Smooth muscle cell of the brain vasculature (primary cell): Measurements from ENCODE around the gene P3H3.

Experiments
- DNase-seq: peaks from one replicate; pipeline ENCODE4 v3.0.0-alpha.2; 2012; ENCODE audit warnings: low read depth, low spot score

The P3H3 gene, protein sequence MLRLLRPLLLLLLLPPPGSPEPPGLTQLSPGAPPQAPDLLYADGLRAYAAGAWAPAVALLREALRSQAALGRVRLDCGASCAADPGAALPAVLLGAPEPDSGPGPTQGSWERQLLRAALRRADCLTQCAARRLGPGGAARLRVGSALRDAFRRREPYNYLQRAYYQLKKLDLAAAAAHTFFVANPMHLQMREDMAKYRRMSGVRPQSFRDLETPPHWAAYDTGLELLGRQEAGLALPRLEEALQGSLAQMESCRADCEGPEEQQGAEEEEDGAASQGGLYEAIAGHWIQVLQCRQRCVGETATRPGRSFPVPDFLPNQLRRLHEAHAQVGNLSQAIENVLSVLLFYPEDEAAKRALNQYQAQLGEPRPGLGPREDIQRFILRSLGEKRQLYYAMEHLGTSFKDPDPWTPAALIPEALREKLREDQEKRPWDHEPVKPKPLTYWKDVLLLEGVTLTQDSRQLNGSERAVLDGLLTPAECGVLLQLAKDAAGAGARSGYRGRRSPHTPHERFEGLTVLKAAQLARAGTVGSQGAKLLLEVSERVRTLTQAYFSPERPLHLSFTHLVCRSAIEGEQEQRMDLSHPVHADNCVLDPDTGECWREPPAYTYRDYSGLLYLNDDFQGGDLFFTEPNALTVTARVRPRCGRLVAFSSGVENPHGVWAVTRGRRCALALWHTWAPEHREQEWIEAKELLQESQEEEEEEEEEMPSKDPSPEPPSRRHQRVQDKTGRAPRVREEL

DNA sequence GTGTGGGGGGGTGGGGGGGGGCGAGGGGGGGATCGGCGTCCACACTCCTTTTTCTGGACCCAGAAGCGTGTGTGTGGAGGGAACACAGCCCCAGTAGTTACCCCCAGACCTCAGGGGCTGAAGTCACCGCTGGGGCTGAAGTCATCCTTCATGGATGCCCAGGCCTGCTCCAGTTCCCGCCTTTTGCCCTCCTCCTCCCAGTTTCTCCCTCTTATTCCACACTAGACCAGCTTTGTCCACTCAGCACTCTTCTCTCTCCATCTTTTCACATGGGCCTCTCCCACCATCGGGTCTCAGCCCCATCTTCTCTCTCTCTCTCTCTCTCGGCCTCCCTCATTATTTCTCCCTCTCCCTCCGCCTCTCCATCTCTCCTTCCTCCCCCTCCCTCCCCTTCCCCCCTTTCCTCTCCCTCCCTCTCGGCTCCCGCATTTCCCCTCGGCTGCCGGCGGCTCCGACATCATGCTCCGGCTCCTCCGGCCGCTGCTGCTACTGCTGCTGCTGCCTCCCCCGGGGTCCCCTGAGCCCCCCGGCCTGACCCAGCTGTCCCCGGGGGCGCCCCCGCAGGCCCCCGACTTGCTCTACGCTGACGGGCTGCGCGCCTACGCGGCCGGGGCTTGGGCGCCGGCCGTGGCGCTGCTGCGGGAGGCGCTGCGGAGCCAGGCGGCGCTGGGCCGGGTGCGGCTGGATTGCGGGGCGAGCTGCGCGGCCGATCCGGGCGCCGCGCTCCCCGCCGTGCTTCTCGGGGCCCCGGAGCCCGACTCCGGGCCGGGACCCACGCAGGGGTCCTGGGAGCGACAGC is at the start of gene P3H3:
TSS of gene P3H3 (plus strand) at position 426 of the 799 bp plus-strand sequence. CDS start at position 460, 34 bp downstream.
- DNase-seq = no peak

DNA sequence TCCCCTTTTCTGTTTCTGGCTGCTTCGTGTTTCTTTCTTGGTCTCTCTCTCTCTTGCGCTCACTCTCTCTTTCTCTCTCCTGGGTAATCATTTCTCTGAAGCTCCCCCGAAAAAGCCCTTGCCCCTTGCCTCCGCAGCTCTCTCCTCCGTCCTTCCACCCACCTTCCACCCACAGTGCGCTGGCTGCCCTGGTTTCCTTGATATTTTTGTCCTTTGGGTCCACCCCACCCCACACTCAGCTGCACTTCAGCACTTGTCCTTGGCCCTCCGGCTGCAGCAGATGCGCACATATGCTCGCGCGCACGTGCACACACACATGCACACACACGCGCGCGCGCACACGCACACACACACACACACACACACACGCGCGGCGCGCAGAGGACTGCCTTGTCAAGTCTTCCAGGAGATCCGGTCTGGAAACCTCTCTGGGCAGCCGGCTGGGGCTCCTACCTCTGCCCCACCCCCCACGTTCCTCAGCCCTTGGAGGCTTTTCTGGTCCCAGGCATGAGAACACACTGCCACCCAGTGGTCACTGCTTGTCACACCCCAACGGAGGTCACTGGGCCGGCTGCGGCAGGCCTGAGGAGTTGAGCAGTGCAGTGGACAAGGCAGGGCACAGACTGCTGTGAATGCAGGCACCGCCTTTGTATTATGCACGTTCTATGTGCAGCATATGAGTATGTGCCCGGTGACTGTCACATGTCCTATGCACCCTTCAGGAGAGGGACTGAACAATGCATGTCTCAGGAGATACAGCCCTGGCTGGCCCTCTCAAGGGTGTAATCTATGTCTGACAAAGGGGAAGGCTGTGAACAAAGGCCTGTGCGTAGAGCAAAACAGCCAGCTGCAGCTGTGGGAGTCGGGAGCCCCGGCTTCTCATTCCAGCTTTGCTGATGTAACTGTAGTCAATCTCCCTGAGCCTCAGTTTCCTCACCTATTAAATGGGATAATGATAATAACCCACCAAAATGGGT is 49.3 kb upstream of the P3H3 start:
- peak; percentile 84 for DNase-seq

DNA sequence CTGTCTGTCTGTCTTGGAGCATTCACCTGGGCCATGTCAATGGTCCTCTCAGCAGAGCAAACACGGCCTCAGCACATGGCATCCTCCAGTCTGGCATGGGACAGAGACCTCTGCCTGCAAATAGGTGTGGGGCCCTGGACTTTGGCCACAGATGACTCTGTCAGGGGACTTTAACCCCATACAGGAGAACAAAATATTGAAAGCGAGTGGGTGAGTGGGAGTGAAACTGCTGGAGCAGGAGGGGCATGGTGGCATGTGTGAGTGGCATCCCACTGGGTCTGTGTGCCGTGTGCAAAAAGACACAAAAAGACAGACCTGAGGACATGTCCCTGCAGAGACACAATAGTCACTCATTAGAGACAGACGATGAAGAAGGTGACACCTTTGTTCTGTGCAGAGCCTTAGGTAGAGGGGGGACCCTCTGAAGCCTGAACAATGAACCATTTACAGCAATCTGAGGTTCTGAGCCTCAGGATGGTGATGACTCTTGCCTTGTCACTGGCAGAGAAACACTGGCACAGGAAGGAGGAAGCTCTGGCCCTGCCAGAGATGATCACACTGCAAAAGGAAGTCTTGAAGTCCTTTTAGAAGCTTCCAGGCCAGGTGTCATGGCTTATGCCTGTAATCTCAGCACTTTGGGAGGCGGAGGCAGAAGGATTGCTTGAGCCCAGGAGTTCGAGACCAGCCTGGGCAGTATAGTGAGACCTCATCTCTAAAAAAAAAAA is 48.3 kb upstream of the P3H3 start:
- no peak for DNase-seq

DNA sequence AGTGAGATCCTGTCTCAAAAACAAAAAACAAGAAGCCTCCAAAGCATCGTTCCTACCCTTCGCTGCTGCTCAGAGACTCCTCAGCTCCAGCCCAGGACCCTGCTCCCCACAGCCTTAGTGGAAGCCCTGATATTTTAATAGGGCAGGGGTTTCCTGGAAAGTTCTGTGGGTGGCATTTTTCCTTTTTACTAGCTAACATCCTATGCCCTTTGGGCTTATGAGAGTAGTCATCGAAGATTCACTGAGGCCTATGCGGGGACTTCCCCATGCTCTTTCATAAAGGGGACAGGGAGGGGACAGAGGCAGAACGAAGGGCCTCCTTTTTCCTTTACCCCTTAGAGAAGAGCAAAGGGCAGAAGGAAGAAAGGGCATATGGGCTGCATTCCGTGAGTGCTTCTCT is 47.6 kb upstream of the P3H3 start:
- no peak for DNase-seq

DNA sequence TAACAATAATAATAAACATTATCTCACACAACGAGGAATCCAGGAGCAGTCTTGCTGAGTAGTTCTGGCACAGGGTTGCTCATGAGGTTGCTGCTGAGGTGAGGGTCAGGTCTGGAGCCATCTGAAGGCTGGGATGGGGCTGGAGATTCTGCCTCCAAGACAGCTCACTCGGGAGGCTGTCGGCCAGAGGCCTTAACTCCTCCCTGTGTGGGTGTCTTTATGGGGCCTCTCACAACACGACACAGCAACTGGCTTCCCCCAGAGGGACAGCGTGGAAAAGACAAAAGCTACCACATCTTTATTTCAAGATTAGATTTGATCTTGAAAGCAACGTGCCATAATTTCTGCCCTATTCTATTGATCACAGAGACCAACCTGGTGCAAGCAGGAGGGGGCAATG is 46.1 kb upstream of the P3H3 start:
- DNase-seq = no peak

DNA sequence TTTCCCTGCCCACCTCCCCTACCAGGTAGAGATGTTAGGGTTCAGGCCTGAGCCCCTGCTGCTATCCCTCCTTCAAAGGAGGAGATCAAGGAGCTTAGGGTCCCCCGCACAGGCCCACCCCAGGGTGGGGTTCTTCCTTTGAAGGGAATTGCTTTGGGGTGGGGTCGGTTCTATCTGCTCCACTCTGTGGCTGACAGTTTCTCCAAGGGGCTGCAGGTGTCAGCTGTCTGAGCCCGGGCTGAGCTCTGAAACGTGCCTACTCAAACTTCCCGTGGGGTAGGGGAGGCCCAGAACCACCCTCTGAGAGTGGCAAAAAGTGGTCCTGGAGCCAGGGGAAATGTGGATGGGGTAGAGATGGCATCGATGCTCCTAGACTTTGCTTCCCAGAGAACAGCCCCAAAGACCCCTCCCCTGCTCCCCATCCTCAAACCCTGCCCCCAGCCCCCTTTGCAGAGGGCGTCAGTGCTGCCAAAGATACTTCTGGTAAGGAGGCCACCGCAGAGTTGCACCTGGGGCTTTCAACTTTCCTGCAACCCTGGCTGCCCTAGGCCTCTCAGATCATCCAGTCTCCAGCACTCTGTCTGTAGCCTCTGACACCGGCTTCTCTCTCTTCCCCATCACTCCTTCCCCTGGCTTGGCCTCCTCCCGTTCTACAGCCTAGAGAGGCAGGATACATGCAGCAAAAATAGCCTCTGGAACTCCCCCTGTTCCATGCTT is 45.2 kb upstream of the P3H3 start:
- no peak for DNase-seq

DNA sequence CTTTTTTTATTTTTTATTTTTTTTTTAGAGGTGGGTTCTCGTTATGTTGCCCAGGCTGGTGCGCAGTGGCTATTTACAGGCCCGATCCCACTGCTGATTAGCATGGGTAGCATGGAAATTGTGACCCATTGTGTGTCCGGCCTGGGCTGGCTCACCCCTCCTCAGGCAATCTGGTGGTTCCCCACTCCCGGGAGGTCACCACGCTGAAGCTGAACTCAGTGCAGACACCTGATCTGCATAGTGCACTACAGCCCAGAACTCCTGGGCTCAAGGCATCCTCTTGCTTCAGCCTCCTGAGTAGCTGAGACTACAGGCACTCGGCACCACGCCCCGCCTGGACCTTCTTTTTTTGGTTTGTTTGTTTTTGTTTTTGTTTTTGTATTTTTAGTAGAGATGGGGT is 44.4 kb upstream of the P3H3 start:
- DNase-seq = no peak

DNA sequence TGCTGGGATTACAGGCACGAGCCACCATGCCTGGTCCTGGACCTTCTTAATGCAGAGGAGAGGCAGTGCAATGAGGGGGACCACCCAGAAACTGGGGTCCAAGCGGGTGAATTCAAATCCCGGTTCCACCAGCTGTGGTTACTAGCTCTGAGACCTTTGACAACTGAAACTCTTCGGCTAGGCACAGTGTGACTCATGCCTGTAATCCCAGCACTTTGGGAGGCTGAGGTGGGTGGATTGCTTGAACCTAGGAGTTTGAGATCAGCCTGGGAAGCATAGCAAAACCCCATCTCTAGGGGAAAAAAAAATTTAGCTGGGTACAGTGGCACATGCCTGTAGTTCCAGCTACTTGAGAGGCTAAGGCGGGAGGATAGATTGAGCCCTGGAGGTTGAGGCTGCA is 43.9 kb upstream of the P3H3 start:
- DNase-seq = no peak

DNA sequence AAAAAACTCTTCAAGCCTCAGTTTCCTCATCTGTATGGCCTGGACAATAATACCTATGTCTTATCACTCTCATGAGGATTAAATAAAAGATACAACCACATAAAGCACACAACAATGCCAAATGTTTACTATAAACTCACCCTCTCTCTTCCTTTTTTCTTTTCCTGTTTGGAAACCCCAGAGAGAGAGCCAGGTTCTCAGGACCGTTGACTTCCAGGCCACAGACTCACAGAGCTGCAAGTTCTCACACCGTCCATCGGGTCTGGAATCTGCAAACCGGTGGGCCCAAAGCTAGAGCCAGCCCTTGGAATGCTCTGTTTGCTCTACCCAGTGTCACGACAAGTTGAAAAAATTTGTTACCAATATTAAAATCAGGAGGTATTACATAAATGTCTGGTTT is 43.4 kb upstream of the P3H3 start:
- no peak for DNase-seq

DNA sequence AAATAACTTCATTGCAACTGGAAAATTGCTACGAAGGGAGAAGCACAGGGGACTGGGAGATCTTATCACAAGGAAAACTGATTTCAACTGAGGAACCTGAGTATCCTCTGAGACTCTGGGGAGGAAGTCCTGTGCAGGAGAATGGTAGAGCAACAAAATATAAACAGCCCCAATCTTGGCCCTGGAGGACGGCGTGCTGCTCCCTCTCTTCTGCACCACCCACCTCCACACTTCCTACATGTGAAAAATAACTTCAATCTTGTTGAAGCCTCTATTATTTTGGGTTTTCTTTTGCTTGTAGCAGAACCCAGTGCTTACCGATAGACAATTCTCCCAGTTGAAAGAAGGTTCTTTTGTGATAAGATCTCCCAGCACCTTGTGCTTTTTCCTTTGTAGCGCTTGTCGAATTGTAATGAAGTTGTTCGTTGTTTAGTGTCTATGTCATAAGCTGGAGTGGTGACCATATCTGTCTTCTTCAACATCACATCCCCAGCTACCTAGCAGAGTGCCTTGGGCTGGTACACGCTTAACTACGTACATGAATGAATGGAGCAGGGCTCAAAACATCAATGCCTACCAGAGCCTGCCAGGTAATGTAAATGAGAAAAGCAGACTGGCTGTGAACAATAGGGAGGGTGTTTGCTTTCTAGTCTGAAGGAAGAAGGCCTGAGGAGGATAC is 41.7 kb upstream of the P3H3 start:
- no peak for DNase-seq

DNA sequence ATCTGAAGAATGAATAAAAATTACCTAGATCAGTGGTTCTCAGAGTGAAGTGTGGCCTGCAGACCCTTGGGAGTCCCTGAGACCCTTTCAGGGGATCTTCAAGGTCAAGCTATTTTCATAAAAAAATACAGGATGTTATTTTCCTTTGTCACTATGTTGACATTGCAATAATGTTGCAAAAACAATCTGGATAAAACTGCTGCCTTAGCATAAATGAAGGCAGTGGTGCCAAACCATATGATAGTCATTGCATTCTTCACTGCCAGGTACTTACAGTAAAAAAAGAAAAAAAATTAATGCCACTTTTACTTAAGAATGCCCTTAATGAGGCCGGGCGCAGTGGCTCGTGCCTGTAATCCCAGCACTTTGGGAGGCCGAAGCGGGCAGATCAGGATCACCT is 40.9 kb upstream of the P3H3 start:
- no peak for DNase-seq

DNA sequence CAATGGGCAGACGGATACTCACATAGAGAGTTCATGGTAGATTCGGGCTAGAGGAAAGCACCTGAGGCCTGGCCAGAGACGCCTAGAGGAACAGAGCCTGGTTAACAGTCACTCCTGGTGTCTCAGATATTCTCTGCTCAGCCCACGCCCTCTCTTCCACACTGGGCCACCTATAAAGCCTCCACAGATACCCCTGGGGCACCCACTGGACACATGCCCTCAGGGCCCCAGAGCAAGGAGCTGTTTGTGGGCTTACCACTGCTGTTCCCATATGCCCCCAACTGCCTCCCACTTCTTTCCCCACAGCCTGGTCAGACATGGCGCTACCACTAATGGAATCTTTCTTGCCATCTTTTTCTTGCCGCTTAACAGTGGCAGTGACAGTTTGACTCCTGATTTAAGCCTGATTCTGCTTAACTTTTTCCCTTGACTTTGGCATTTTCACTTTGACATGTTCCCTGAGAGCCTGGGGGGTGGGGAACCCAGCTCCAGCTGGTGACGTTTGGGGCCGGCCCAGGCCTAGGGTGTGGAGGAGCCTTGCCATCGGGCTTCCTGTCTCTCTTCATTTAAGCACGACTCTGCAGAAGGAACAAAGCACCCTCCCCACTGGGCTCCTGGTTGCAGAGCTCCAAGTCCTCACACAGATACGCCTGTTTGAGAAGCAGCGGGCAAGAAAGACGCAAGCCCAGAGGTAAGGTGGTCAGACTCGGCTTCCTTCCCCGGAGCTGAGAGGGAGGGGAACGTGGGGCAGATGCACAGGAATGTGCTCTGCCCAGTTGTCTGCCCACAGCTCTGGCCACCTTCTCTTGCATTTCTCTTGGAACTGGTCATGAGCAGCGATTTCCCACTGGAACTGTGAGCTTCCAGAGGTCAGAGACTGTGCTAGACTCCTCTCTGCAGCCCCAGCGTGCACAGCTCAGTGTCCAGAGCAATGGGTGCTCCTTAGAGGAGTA is 39.0 kb upstream of the P3H3 start, which contains the start of gene CD4:
TSS of gene CD4 (plus strand) at position 557 of the 953 bp plus-strand sequence. CDS start 10,611 bp downstream, outside the sequence.
- no peak for DNase-seq

DNA sequence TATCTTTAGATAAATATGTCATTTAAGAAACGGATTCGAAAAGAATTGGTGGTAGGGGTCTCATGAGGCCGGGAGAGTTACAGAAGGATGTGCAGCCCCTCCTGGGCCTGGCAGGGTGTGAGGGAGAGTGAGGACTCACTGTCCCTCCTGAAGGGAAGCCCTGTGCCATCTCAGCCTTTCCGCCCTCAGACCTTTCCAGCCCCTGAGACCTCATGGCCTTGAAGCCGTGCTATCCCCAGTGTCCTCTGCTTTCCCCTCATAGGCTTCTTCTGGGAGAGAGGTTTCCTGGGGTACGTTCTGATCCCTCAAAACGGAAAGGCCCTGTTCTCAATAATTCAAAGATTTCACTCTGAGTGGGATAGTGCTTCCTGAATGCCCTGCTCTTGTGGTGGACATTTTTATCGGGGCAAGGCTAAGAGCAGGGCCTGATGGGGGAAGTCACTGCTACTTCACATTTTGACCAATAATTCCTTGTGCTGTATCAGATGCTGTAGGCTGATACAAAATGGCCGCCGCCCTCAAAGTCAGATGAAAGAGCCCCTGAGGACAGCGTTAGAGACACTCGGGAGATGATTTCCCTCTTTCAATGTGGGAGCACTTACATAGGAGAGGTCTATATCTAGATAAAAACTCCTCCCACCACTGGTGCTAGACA is 37.6 kb upstream of the P3H3 start:
- DNase-seq = no peak

DNA sequence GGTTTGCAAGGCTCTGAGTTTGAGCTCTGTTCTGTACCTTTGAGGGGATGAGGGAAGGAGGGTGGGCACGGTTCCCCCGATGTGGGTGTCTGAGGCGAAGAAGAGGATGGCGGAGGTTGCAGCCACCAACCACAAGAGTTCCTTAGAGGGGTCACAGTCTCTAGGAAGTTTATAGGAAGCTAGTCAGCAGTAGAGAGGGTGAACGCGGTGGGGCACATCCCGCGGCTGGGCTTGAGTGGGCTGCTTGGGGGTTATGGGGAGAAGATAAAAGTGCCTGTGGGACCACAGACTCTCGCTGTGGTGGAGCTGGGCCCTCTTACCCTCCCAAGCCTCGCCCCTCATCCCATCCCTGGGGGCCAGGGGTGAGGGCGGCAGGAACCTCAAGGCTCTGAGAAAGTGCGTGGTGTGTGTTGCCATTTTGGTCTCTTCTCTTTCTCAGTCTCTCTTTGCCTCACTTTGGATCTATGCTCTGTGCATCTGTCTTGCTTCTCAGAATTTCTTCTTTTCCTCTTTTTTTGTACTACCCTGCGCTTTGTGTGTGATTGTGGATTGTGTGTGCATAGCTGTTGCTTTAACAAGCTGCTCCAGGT is 36.2 kb upstream of the P3H3 start:
- DNase-seq = no peak

DNA sequence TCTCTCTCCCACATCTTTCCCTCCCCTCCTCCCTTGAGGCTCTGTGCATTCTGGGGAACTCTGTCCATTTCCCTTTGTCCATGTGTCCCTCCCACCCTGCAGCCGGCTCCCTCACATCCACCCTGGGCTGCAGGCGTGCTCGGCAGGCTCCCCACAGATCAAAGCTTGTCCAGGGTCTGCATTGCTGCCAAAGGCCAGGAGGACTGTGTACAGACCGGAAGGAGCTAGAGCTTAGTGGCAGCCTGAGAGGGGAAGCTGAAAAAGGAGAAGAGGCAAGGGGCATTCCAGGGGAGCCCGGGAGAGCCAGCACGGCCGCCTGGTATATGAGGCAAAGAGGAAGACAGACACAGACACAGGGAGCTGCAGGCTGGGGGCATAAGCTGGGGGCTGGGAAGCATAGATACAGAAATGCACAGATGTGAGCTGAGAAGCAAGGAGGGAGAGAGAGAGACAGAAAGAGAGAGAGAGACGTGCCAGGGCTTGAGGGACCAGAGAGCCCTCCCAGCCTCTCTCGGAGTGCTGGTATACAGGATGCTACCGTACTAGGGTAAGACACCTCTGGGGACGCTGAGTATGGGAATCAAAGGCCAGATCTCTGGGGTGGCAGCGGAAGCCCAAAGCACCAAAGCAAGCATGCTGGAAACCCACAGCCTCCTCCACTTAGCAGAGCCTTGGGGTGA is 35.5 kb upstream of the P3H3 start:
- DNase-seq = no peak

DNA sequence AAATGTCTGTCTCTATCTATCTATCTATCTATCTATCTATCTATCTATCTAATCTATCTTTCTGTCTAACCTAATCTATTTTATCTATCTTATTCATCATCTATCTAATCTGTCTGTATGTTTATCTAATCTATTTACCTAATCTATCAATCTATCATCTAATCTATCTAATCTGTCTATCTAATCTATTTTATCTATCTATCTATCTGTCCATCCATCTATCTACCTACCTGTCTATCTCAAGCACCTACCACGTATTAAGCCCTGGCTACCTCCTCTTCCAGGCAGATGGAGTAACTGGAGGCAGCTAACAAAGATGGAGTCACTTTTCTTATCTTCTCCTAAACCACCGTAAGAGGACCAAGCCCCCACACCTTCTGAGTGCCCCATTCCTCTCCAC is 33.1 kb upstream of the P3H3 start:
- no peak for DNase-seq
